GM12891 (cell line): Measurements from ENCODE around the gene MRPL12.

Source experiments
- POLR2A ChIP-seq: IDR thresholded peaks from 2 replicates; pipeline ENCODE4 v1.6.1; 2011; ENCODE audit warnings: low read depth, low read length, control low read depth
- POLR2AphosphoS5 ChIP-seq: IDR thresholded peaks from 2 replicates; pipeline ENCODE4 v1.6.1; 2011; ENCODE audit warnings: low read depth, low read length, control low read depth
- POU2F2 ChIP-seq: IDR thresholded peaks from 2 replicates; pipeline ENCODE4 v1.6.1; 2011; ENCODE audit warnings: low read depth, mild to moderate bottlenecking, control low read depth, low read length, moderate library complexity
- SPI1 ChIP-seq: IDR thresholded peaks from 2 replicates; pipeline ENCODE4 v1.6.1; 2011; ENCODE audit warnings: low read depth, low read length, control low read depth
- TAF1 ChIP-seq: IDR thresholded peaks from 2 replicates; pipeline ENCODE4 v1.6.1; 2011; ENCODE audit warnings: low read depth, low read length, control low read depth

DNA sequence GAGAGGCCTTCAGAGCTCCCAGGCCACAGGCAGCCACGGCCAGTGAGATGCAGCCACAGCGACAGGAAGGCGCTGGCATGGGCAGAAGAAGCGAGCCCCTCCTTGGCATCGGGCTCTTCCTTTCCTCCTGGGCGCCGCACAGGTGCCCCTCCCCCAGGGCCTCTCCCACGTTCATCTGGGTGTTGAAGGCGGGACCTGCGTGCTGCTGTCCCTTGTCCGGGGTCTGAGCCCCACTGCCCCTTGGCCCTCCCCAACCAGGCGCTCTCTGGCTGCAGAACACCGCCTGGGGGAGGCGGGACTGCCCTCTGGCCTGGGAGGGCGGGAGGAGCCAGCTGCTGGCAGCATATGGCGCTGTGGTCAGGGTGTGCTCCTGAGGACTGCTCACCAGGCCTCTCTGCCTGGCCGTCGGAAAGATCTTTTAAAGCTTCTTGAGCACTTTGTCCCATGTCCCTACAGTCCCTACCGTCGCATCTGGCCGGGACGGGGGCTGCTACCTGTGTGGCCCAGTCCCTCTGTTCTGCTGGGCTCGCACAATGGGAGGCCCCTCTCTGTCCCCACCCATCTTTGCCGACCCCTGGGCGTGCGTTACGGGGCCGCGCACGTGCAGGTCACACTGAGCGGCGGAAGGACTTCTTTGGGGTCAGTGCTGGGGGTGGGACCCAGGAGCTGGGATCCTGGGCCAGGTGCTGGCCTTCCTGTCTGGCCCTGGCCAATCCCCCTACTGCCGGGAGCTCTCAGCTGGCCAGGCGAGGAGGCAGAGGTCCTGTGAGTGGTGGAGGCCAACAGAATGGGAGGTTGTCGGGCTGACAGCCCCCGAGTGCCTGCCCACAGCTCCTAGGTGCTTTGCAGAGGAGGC, 10.6 kb downstream of the MRPL12 start:
- TF ChIP-seq POLR2A (no peak), TAF1 (no peak), POLR2AphosphoS5 (no peak), POU2F2 (no peak), SPI1 (no peak)
